K562 (cell line): ENCODE data around the gene PSAT1.

Experiments used
- ATF1 ChIP-seq, 2 experiments: fragments of 450-650 bp in 1 of 2; IDR thresholded peaks; 2 replicates each; pipeline ENCODE4 v1.6.1; 2016; ENCODE audit warnings: missing compliant biosample characterization in 1 of 2, missing genetic modification characterization in 1 of 2
- ETS1 ChIP-seq: conservative IDR thresholded peaks from 2 replicates; pipeline ENCODE4 v1.6.1; 2011; ENCODE audit warnings: low read depth, mild to moderate bottlenecking, low read length; ENCODE audit not compliant: control insufficient read depth
- IRF9 ChIP-seq: fragments of 450-650 bp; IDR thresholded peaks from 2 replicates; pipeline ENCODE4 v1.6.1; 2016; ENCODE audit warnings: missing biosample characterization, missing genetic modification characterization
- MAFK ChIP-seq: IDR thresholded peaks from 2 replicates; pipeline ENCODE4 v1.6.1; 2011; ENCODE audit warnings: low read length, improper control_type of control experiment
- TF ChIP-seq, protein P1 (sequence below), 2 experiments: fragments of 450-650 bp in 1 of 2; sonication (generic) in 1 of 2; formaldehyde crosslinking in 1 of 2; IDR thresholded peaks; 2 replicates each; pipeline versions ENCODE4 v1.7.1 to v1.9.0; 2016 to 2022; ENCODE audit warnings: inconsistent platforms in 1 of 2, mild to moderate bottlenecking in 1 of 2, missing genetic modification reagents in 1 of 2

DNA sequence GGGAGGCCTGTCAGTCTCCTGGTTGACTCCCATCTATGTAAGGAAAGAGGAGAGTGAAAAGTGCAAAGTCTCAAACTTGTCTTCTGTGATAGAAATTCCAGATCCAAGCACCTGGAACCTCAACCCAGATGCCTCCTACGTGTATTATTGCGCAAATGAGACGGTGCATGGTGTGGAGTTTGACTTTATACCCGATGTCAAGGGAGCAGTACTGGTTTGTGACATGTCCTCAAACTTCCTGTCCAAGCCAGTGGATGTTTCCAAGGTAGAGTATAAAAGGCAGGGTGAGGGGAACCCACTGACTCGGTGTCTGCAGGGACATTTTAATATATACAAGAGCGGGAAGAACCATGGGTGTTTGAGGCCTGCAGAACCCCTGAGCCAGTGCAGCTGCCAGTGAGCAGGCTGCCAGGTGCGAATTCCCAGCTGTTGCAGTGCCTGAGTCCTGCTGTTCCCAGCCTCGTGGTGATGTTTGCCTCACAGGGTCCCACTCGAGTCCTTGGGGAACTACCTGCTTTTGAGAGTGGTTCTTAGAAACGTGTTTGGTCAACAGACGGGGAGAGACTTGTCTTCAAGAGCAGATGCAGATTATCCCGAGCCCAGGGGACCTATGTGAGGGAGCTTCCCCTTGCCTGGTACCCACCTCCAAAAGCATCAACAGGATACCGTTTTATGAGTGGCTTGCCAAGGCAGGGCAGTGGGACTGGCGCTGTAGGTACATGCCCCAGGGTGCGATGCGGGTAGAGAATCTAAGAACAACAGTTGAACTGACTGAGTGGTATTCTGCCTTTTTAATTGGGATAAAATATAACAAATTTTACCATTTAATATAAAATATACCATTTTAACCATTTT lies 9.5 kb downstream of the PSAT1 start:
- TF ChIP-seq, protein P1, sequence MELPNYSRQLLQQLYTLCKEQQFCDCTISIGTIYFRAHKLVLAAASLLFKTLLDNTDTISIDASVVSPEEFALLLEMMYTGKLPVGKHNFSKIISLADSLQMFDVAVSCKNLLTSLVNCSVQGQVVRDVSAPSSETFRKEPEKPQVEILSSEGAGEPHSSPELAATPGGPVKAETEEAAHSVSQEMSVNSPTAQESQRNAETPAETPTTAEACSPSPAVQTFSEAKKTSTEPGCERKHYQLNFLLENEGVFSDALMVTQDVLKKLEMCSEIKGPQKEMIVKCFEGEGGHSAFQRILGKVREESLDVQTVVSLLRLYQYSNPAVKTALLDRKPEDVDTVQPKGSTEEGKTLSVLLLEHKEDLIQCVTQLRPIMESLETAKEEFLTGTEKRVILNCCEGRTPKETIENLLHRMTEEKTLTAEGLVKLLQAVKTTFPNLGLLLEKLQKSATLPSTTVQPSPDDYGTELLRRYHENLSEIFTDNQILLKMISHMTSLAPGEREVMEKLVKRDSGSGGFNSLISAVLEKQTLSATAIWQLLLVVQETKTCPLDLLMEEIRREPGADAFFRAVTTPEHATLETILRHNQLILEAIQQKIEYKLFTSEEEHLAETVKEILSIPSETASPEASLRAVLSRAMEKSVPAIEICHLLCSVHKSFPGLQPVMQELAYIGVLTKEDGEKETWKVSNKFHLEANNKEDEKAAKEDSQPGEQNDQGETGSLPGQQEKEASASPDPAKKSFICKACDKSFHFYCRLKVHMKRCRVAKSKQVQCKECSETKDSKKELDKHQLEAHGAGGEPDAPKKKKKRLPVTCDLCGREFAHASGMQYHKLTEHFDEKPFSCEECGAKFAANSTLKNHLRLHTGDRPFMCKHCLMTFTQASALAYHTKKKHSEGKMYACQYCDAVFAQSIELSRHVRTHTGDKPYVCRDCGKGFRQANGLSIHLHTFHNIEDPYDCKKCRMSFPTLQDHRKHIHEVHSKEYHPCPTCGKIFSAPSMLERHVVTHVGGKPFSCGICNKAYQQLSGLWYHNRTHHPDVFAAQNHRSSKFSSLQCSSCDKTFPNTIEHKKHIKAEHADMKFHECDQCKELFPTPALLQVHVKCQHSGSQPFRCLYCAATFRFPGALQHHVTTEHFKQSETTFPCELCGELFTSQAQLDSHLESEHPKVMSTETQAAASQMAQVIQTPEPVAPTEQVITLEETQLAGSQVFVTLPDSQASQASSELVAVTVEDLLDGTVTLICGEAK (IDR thresholded peaks at IDR 0.05) = no peak
- TF ChIP-seq, protein P1 (CRISPR knock-in tag; IDR thresholded peaks at IDR 0.05) = no peak
- TF ChIP-seq IRF9 (tag) (no peak), ATF1 (CRISPR knock-in tag; IDR thresholded peaks at IDR 0.05) (no peak), ATF1 (tag; IDR thresholded peaks at IDR 0.05) (no peak), MAFK (no peak), ETS1 (no peak)
